KMS-11 (cell line): Measurements from ENCODE around the gene ADGRG2.

Experiments
- H2AFZ ChIP-seq: fragments of 200-600 bp; sonication (generic); 2 replicates; pipeline ENCODE4 v1.6.1; 2016; ENCODE audit warnings: antibody characterized with exemption, mixed run types, low read depth
- H3K27ac ChIP-seq: fragments of 200-600 bp; sonication (generic); 2 replicates; pipeline ENCODE4 v1.6.1; 2016; ENCODE audit warnings: mild to moderate bottlenecking, mixed run types
- H3K27me3 ChIP-seq: fragments of 200-600 bp; sonication (generic); 2 replicates; pipeline ENCODE4 v1.6.1; 2017; ENCODE audit warnings: mild to moderate bottlenecking, low read depth, mixed run types, moderate library complexity; ENCODE audit not compliant: insufficient read depth
- H3K36me3 ChIP-seq: fragments of 200-600 bp; sonication (generic); 2 replicates; pipeline ENCODE4 v1.6.1; 2017; ENCODE audit warnings: mild to moderate bottlenecking, mixed run types; ENCODE audit not compliant: insufficient read depth
- H3K4me1 ChIP-seq: fragments of 200-600 bp; sonication (generic); 2 replicates; pipeline ENCODE4 v1.6.1; 2016; ENCODE audit warnings: mild to moderate bottlenecking, low read depth, mixed run types; ENCODE audit not compliant: poor library complexity, severe bottlenecking
- H3K4me2 ChIP-seq: fragments of 200-600 bp; sonication (generic); 2 replicates; pipeline ENCODE4 v1.7.0; 2016; ENCODE audit warnings: mild to moderate bottlenecking, mixed run types
- H3K4me3 ChIP-seq: fragments of 200-600 bp; sonication (generic); IDR thresholded peaks from 2 replicates; pipeline ENCODE4 v1.6.1; 2017; ENCODE audit warnings: low read depth, low read length, mixed read lengths; ENCODE audit not compliant: insufficient read depth
- H3K79me2 ChIP-seq: fragments of 200-600 bp; sonication (generic); 2 replicates; pipeline ENCODE4 v1.6.1; 2016; ENCODE audit warnings: low read depth, mixed run types; ENCODE audit not compliant: insufficient read depth
- H3K9ac ChIP-seq: fragments of 200-600 bp; sonication (generic); 2 replicates; pipeline ENCODE4 v1.6.1; 2016; ENCODE audit warnings: mild to moderate bottlenecking, mixed run types
- H4K20me1 ChIP-seq: fragments of 200-600 bp; sonication (generic); 2 replicates; pipeline ENCODE4 v1.6.1; 2016; ENCODE audit warnings: mild to moderate bottlenecking, mixed run types; ENCODE audit not compliant: insufficient read depth
- CTCF ChIP-seq: fragments of 200-600 bp; sonication (generic); conservative IDR thresholded peaks from 2 replicates; pipeline ENCODE4 v1.6.1; 2017; ENCODE audit warnings: low read depth, mild to moderate bottlenecking, antibody characterized with exemption, low read length, moderate library complexity, mixed read lengths

Gene ADGRG2

GRCh38 chrX:19089555-19090040 lies 32.7 kb downstream of the ADGRG2 start:
- H3K27ac ChIP-seq, result no peak overlapping the region
- no peak overlapping the region for H3K4me3 ChIP-seq
- no peak for TF ChIP-seq CTCF
- no peak overlapping the region for H3K4me2 ChIP-seq
- no peaks in the 10 kb centered on the region for H3K4me1 ChIP-seq
- H2AFZ ChIP-seq, result no peak overlapping the region
- no peaks in the 10 kb centered on the region for H3K27me3 ChIP-seq
- no peak overlapping the region for H3K9ac ChIP-seq
- H4K20me1 ChIP-seq, result no peaks in the 10 kb centered on the region
- no peaks in the 10 kb centered on the region for H3K79me2 ChIP-seq
- no peaks in the 10 kb centered on the region for H3K36me3 ChIP-seq

- no peak overlapping the region for H3K4me3 ChIP-seq
- H3K9ac ChIP-seq, result no peak overlapping the region
- no peak overlapping the region for H3K27ac ChIP-seq
- H3K79me2 ChIP-seq, result no peaks in the 10 kb centered on the region
- H2AFZ ChIP-seq, result no peak overlapping the region
- TF ChIP-seq CTCF, result no peak
- no peaks in the 10 kb centered on the region for H4K20me1 ChIP-seq
- H3K36me3 ChIP-seq, result no peaks in the 10 kb centered on the region
- no peaks in the 10 kb centered on the region for H3K27me3 ChIP-seq
- no peak overlapping the region for H3K4me2 ChIP-seq
- no peaks in the 10 kb centered on the region for H3K4me1 ChIP-seq
These were observed 36.0 kb downstream of the ADGRG2 start for GRCh38 chrX:19086102-19086772.

GRCh38 chrX:19085666-19086065 lies 36.6 kb downstream of the ADGRG2 start:
- Histone ChIP-seq H3K4me1 (no peaks in the 10 kb centered on the region), H2AFZ (no peak overlapping the region), H3K36me3 (no peaks in the 10 kb centered on the region), H3K79me2 (no peaks in the 10 kb centered on the region), H3K27ac (no peak overlapping the region), H4K20me1 (no peaks in the 10 kb centered on the region), H3K4me2 (no peak overlapping the region), H3K27me3 (no peaks in the 10 kb centered on the region), H3K4me3 (no peak overlapping the region), H3K9ac (no peak overlapping the region)
- TF ChIP-seq CTCF, result no peak

GRCh38 chrX:19075754-19076153 lies 46.5 kb downstream of the ADGRG2 start:
- no peaks in the 10 kb centered on the region for H3K4me1 ChIP-seq
- H3K9ac ChIP-seq, result no peak overlapping the region
- no peak overlapping the region for H3K4me2 ChIP-seq
- no peak overlapping the region for H3K4me3 ChIP-seq
- H2AFZ ChIP-seq, result no peak overlapping the region
- no peaks in the 10 kb centered on the region for H4K20me1 ChIP-seq
- H3K27ac ChIP-seq, result no peak overlapping the region
- no peaks in the 10 kb centered on the region for H3K79me2 ChIP-seq
- TF ChIP-seq CTCF, result no peak
- no peaks in the 10 kb centered on the region for H3K36me3 ChIP-seq
- no peaks in the 10 kb centered on the region for H3K27me3 ChIP-seq
